Mesenteric fat pad (tissue), 1 donor: ENCODE data around the gene PRDM16. TPM values are rescaled to one million over a fixed set of nuclear protein-coding genes. Genes with fewer than 3 reads are reported as not detected.

ENCODE experiments used
- DNase-seq: peaks from one replicate; pipeline ENCODE4 v3.0.0-alpha.2; 2020; ENCODE audit warnings: low spot score
- total RNA-seq: library from RNA; stranded (reverse); fragmentation: NEBNext Ultra II Directional; extraction: Animal tissue kit (Norgen Biotek cat#: 25700); gene quantifications from one replicate; pipeline ENCODE4 v1.2.1, GENCODE V29; 2021
- donor health status: DM: yes; HTN: yes; CAD: no.

PRDM16 gene
- total RNA-seq, 1 donor from 2014 or later, result 3.9 TPM

GRCh38 chr1:3403388-3404231 is 334.6 kb downstream of the PRDM16 start:
- DNase-seq, result no peak

GRCh38 chr1:3404301-3404700 is 335.3 kb downstream of the PRDM16 start:
- no peak for DNase-seq

- no peak for DNase-seq
These were observed 335.8 kb downstream of the PRDM16 start for GRCh38 chr1:3404801-3405200.

GRCh38 chr1:3405491-3405890 is 336.5 kb downstream of the PRDM16 start:
- no peak for DNase-seq

- no peak for DNase-seq
These were observed 337.2 kb downstream of the PRDM16 start for GRCh38 chr1:3405974-3406867.

GRCh38 chr1:3407021-3407420 is 338.0 kb downstream of the PRDM16 start:
- DNase-seq, result no peak

- DNase-seq, result no peak
These were observed 339.8 kb downstream of the PRDM16 start for GRCh38 chr1:3408751-3409266.

- no peak for DNase-seq
These were observed 340.6 kb downstream of the PRDM16 start for GRCh38 chr1:3409366-3410141.

GRCh38 chr1:3410142-3410925 is 341.3 kb downstream of the PRDM16 start:
- no peak for DNase-seq

GRCh38 chr1:3411806-3412205 is 342.8 kb downstream of the PRDM16 start:
- DNase-seq, result no peak

GRCh38 chr1:3412376-3412775 is 343.4 kb downstream of the PRDM16 start:
- no peak for DNase-seq

GRCh38 chr1:3413975-3414710 is 345.1 kb downstream of the PRDM16 start:
- DNase-seq, result no peak

GRCh38 chr1:3415260-3416090 is 346.5 kb downstream of the PRDM16 start:
- no peak for DNase-seq

GRCh38 chr1:3417082-3417739 is 348.2 kb downstream of the PRDM16 start:
- no peak for DNase-seq

- DNase-seq, result no peak
These were observed 348.9 kb downstream of the PRDM16 start for GRCh38 chr1:3417934-3418333.

GRCh38 chr1:3418600-3418999 is 349.6 kb downstream of the PRDM16 start:
- DNase-seq, result no peak

GRCh38 chr1:3419415-3420204 is 350.6 kb downstream of the PRDM16 start:
- DNase-seq, result no peak
